Adrenal gland (tissue), 12 donors: Measurements from ENCODE around the gene PRKCSH. TPM values are rescaled to one million over a fixed set of nuclear protein-coding genes. Genes with fewer than 3 reads are reported as not detected.

Experiments used
- DNase-seq, 7 donors: peaks; one replicate each; pipeline ENCODE4 v3.0.0-alpha.2; 2019 to 2020
- H3K27ac ChIP-seq, 5 donors: fragments of 200-600 bp; sonication (generic) in 4 of 5; 1 replicate in 3 of 5; 2 replicates in 2 of 5; pipeline versions ENCODE4 v1.5.1 to v1.8.0; 2016 to 2020; ENCODE audit warnings: mild to moderate bottlenecking in 1 of 5
- H3K27me3 ChIP-seq: fragments of 200-600 bp; 2 replicates; pipeline ENCODE4 v1.8.0; 2021
- H3K36me3 ChIP-seq, 2 donors: fragments of 200-600 bp; replicated peaks in 1 of 2; 1 replicate in 1 of 2; 2 replicates in 1 of 2; pipeline versions ENCODE4 v1.5.1 to v1.8.0; 2018 to 2022
- H3K4me1 ChIP-seq, 2 donors: fragments of 200-600 bp; replicated peaks in 1 of 2; 1 replicate in 1 of 2; 2 replicates in 1 of 2; pipeline versions ENCODE4 v1.5.1 to v1.8.0; 2018 to 2021
- H3K4me3 ChIP-seq, 4 donors: fragments of 200-600 bp; sonication (generic) in 3 of 4; one replicate each; pipeline ENCODE4 v1.5.1; 2016 to 2018
- H3K9me3 ChIP-seq, 3 donors: fragments of 200-600 bp; sonication (generic) in 1 of 3; replicated peaks in 1 of 3; 1 replicate in 2 of 3; 2 replicates in 1 of 3; pipeline versions ENCODE4 v1.5.1 to v1.8.0; 2016 to 2021
- CTCF ChIP-seq, 6 experiments: fragments of 450-650 bp in 4 of 6; fragments of 200-600 bp in 2 of 6; sonication (generic) in 1 of 6; IDR thresholded peaks; 1 replicate in 5 of 6; 2 replicates in 1 of 6; pipeline versions ENCODE4 v1.5.1 to v1.8.0; 2016 to 2021; ENCODE audit warnings: antibody characterized with exemption in 6 of 6, mild to moderate bottlenecking in 2 of 6, moderate library complexity in 1 of 6
- POLR2A ChIP-seq, 2 donors: fragments of 450-650 bp; IDR thresholded peaks; one replicate each; pipeline ENCODE4 v1.6.1; 2017; ENCODE audit warnings: antibody characterized with exemption in 2 of 2, mild to moderate bottlenecking in 2 of 2, moderate library complexity in 1 of 2
- WGBS, 4 donors: extraction: QIAGEN DNeasy Blood & Tissue Kit in 2 of 4; methylation state at CpG; one replicate each; pipeline versions ENCODE4 v1.1.5 to v1.1.7; 2013 to 2017; 5-methylcytosine and 5-hydroxymethylcytosine counted together
- intact Hi-C, 2 donors: fragments of 100-400 bp; cut with DNase I; formaldehyde crosslinking; loops; one replicate each; pipeline versions ENCODE4 v1.14.1 to v1.15.0; 2022 to 2023
- polyA plus RNA-seq, 3 donors: library from polyadenylated mRNA; stranded (reverse); fragments of 200-250 nt in 2 of 3; fragments of 350-450 nt in 1 of 3; fragmentation: Illumina TruSeq in 1 of 3; extraction: RNeasy Lipid Tissue Mini Kit (QIAGEN cat#74804) in 1 of 3; gene quantifications; one replicate each; pipeline ENCODE4 v1.2.3, GENCODE V29; 2013 to 2014
- total RNA-seq, 9 donors: library from RNA; depleted of rRNA in 4 of 9; stranded (reverse); fragments of >200 nt in 4 of 9; fragments of 120-200 nt in 1 of 9; fragmentation: NEBNext Ultra II Directional in 1 of 9; extraction: Animal tissue kit (Norgen Biotek cat#: 25700) in 1 of 9; gene quantifications; one replicate each; pipeline versions ENCODE4 v1.1.0 to v1.2.4, GENCODE V29; 2013 to 2023
- donor health status: healthy with polysubstance abuse.
- donor health status: Bipolar disorder and iron deficiency.
- donor health status: DM: yes; HTN: yes; CAD: no.
- donor health status: DM: no; HTN: no; CAD: no.
- donor health status: DM: no; HTN: no; CAD: no.
- donor health status: DM: yes; HTN: yes; CAD: no.

The PRKCSH gene
- total and polyA plus RNA-seq, 12 donors = 64.4 to 359 (median 203) TPM

GRCh38 chr19:11495481-11495880 is 60.0 kb downstream of the PRKCSH start:
- WGBS, 4 donors = 47 to 50% (median 48%) methylated on average over 9 to 10 of the region's 10 CpGs
- peaks cover 20 to 26% of the 10 kb centered on the region in 2 donors for H3K4me1 ChIP-seq
- no peaks in the 10 kb centered on the region for H3K27me3 ChIP-seq
- peaks cover 0 to 3% of the 10 kb centered on the region in 2 donors for H3K36me3 ChIP-seq
- no peak overlapping the region for H3K4me3 ChIP-seq
- TF ChIP-seq CTCF (IDR thresholded peaks at IDR 0.05) (no peak), POLR2A (IDR thresholded peaks at IDR 0.05) (peak in 1 of 2 donors; percentile 27)
- intact Hi-C loops = no loop called here
- peak overlapping the region in 4 of 5 donors; percentile 64 to 84 (median 81) for H3K27ac ChIP-seq
- no peaks in the 10 kb centered on the region for H3K9me3 ChIP-seq
- peak; percentile 76 to 92 (median 88) for DNase-seq

DNA sequence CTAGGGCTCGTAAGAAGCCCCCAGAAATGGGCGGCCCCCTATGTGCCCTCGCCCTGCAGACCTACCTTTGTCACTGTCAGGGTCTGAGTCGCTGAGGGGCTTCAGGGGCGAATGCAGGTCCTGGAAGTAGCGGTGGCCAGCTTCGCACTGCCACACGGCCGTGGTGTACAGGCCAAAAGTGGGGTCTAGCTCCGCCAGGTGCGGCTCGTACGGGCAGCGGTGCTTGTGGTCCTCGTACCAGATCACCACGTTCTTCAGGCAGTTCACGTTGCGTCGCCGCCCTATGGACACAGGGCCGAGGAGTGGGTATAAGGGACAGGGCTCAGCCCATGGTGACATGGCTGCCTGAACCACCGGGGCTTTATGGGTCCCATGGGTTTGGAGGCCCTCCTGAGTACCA is 60.5 kb downstream of the PRKCSH start:
- H3K4me1 ChIP-seq = peaks cover 20 to 26% of the 10 kb centered on the region in 2 donors
- intact Hi-C loops = no loop called here
- H3K9me3 ChIP-seq = no peaks in the 10 kb centered on the region
- TF ChIP-seq POLR2A (IDR thresholded peaks at IDR 0.05) (no peak), CTCF (IDR thresholded peaks at IDR 0.05) (no peak)
- peak overlapping the region in 4 of 5 donors; percentile 64 to 84 (median 81) for H3K27ac ChIP-seq
- peaks cover 0 to 3% of the 10 kb centered on the region in 2 donors for H3K36me3 ChIP-seq
- H3K27me3 ChIP-seq = no peaks in the 10 kb centered on the region
- no peak for DNase-seq
- no peak overlapping the region for H3K4me3 ChIP-seq
- 78 to 89% (median 84%) methylated on average over 11 to 22 of the region's 22 CpGs for WGBS, 4 donors

- peaks cover 20 to 26% of the 10 kb centered on the region in 2 donors for H3K4me1 ChIP-seq
- H3K27me3 ChIP-seq = no peaks in the 10 kb centered on the region
- DNase-seq = peak in 6 of 7 donors; percentile 69 to 88 (median 81)
- H3K36me3 ChIP-seq = peaks cover 0 to 3% of the 10 kb centered on the region in 2 donors
- no peaks in the 10 kb centered on the region for H3K9me3 ChIP-seq
- peak overlapping the region in 4 of 5 donors; percentile 64 to 84 (median 81) for H3K27ac ChIP-seq
- WGBS, 4 donors = 54 to 78% (median 64%) methylated on average over 9 to 17 of the region's 17 CpGs
- intact Hi-C loops = no loop called here
- no peak overlapping the region for H3K4me3 ChIP-seq
- TF ChIP-seq CTCF (IDR thresholded peaks at IDR 0.05) = peak; percentile 33 to 69 (median 57)
- no peak for TF ChIP-seq POLR2A (IDR thresholded peaks at IDR 0.05)
Observed at GRCh38 chr19:11496391-11497163, 61.1 kb downstream of the PRKCSH start.

- Histone ChIP-seq H3K4me1 (peaks cover 20 to 26% of the 10 kb centered on the region in 2 donors), H3K4me3 (no peak overlapping the region), H3K9me3 (no peaks in the 10 kb centered on the region), H3K27me3 (no peaks in the 10 kb centered on the region), H3K27ac (no peak overlapping the region), H3K36me3 (no peaks in the 10 kb centered on the region)
- intact Hi-C loops = no loop called here
- no peak for DNase-seq
- no peak for TF ChIP-seq POLR2A (IDR thresholded peaks at IDR 0.05)
- no peak for TF ChIP-seq CTCF (IDR thresholded peaks at IDR 0.05)
- WGBS, 4 donors = 89 to 97% (median 93%) methylated on average over 5 to 6 of the region's 6 CpGs
Observed at GRCh38 chr19:11499220-11499726, 63.8 kb downstream of the PRKCSH start.
